RCC 7860 (cell line): ENCODE measurements around the gene TMEM115.
A peak's percentile ranks its signal among the peaks of the same experiment; 100 is the strongest.

Experiments
- DNase-seq: peaks from one replicate; pipeline ENCODE4 v3.0.0-alpha.2; 2015; ENCODE audit warnings: low spot score
- FAIRE-seq: peaks from 2 replicates; lab custom pipeline; 2012; peaks lifted over from hg19 to GRCh38; lab: Jason Lieb, UNC

The TMEM115 gene

DNA sequence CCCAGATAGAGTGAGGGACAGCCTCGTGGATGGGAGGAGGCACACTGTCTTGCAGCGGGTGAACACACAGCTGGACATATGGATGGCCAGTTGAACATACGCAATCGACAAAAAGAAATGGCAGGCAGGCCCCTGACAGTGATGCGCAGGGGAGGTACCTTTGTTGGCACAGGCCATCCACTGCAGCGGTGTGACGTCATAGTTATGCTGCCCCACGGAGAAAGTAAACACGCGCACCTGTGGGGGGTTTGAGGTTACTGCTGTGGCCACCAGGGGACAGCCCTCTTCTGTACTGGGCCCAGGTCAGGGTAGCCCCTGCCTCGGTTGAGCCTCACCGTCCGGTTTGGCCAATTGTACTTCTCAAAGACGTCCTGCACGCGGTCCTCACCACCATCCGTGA lies 19.4 kb upstream of the TMEM115 start:
- FAIRE-seq (no peak), DNase-seq (no peak)

DNA sequence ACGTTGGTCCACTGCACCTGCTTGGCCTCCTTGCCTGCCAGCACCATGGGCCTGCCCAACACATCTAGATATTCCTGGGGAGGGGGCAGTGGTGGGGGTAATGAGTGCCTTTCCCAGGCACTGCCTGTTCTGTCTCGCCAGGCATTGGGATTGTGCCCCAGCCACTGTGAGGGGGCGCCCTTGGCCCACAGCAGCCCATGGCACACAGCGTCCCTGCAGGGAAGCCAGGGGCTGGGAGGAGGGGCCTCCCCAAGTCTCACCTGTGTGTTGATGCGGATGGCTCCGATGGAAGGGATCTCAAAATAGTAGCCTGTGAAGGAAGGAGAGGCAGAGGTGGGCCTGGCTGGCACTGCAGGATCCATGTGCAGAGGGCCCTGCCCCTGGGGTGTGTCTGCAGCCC lies 18.7 kb upstream of the TMEM115 start:
- DNase-seq (no peak), FAIRE-seq (no peak)

DNA sequence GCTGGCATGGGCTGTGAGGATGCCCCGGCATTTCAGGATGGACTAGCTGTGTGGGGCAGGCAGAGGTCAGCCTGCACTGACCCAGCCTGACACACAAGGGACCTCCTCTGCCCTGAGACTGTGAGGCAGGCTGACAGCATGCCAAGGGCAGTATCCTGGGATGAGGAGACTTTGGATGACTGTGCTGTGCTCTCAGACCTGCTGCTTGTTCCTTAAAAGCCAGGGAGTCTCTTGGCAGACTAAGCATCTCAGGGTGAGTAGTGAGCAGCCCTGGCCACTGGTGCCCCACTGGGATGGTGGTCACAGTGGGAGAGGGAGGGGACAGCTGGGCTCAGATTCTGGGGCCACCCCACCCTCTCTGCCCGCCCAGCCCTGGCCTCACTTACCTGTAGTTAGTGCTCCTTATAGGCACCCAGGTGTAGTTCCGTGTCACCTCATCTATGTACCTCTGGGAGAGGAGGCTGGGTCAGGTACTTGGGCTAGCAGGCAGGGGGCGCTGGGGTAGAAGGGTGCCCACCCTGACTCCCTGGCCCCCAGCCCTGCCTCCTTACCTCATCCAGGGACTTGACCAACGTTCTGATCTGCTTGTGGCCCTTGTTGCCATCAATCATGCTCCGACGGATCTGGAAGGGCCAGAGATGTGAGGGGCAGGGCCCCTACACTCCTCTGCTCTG lies 16.1 kb upstream of the TMEM115 start:
- FAIRE-seq (no peak), DNase-seq (no peak)

DNA sequence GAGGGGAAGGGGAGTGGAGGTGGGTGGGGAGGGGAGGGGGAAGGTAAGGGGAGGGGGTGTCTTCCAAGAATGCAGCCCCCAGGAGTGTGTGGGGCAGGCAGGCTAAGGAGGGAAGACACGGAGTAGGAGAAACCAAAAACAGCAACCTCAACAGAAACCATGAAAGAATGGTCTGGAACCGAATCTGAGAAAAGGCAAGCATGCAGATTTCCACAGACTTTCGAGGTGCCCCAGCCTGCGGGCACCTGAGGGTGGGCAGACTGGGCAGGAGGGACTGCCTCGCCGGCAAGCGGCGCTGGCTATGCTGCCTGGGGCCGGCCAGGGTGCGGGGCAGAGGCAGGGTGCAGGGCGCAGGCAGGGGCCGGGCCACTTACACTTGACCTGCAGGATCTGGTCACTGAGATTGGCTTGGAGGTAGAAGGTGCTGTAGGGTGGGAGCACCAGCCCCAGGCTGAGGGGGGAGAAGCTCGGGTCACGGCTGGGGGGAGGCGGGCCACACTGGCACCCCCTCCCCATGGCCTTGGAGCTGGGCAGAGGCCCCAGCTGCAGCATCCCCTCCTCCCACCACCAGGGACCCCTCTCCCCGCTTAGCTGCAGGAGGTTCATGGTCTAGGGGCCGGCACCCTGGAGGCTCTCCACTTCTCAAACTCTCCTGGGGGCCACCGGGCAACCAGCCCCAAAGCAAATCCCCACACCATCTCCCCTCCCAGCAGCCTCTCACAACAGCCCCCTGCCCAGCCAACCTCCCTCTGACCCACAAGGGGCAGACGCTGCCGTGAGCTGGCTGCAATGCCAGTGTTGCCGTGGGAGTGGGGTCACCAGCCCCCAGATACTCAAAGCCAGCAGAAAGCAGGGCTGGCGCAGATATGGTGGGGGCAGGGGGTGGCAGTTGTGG lies 15.3 kb upstream of the TMEM115 start:
- no peak for DNase-seq
- FAIRE-seq = no peak

DNA sequence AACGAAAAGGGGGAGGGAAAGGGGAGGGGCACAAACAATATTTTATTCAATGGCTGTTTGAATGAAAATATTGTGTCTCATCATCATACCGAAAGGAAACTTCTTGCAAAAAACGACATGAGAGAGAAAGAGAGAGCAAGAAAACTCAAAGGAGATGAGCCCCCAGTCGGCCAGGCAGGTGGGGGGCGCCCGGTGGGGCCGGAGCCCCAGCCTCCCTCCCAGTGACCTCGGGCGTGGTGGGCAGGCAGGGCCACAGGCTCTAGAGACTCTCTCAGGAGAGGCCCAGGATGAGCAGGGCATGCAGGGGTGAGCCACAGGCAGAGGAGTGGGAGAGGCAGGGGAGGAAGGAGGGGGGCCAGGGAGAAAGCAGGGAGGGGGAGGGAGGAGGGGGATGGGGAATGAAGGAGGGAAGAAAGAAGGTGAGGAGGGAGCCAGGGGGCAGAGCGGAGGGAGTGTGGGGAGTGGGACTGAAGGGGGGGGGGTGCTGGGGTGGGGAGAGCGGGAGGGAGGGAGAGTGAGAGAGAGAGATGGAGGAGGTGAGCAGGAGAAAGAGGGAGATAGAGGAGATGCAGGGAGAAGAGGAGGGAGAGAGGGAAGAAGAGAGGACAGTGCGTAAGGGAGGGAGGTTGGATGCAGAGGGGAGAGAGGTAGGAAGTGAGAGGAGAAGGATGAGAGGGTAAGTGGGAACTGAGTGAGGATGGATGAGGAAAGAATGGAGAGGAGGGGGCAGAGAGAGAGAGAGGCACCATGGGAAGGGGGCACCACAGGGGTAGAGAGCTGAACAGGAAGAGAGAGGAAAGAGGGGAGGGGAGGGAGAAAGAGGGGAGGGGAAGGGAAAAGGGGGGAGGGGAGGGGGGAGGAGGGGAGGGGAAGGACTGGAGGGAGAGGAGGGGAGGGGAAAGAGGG lies 14.1 kb upstream of the TMEM115 start:
- DNase-seq (no peak), FAIRE-seq (no peak)

DNA sequence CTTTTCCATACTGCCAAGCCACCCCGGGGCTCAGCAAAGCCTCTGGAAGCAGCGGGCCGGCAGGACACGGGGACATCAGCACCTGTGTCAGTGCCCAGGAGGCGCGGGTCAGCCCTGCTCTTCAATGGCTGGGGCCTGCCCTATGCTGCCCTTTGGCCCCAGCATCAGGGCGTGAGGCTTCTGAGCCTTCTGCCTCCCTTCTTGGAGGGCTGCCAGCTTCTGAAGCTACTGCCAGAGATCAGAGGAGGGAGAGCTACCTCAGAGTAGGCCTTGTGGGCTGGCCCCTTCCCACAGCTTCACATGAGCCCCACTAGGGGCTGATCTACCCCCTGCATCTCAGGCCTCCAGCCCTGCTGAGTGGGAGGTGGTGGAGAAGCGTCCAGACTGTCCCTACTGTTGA lies 13.0 kb upstream of the TMEM115 start:
- no peak for FAIRE-seq
- DNase-seq = no peak

DNA sequence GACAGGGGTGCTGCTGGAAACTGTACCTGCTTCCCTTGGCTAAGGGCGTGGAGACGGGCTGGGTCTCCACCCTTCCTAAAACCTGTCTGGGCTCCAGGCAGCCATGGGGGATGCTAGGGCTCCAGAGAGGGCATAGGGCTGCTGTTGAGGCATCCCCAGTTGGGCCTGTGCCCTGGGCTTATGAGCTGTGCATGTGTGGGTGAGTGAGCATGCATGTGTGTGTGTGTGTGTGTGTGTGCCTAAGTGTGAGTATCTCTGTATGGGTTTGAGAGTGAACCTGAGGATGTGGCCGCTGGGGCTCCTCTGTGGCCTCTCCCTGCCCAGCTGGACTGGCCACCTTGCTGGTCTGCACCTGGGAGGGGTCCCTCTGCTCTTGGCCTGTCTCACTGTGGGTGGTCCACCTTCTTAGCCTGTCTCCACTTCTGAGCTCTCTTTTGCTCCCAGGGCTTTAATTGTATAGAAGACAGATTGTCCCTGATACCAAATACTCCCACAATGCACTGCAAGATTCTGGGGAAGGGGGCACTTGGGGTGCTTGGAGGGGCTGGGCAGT lies 11.9 kb upstream of the TMEM115 start:
- DNase-seq = no peak
- no peak for FAIRE-seq

DNA sequence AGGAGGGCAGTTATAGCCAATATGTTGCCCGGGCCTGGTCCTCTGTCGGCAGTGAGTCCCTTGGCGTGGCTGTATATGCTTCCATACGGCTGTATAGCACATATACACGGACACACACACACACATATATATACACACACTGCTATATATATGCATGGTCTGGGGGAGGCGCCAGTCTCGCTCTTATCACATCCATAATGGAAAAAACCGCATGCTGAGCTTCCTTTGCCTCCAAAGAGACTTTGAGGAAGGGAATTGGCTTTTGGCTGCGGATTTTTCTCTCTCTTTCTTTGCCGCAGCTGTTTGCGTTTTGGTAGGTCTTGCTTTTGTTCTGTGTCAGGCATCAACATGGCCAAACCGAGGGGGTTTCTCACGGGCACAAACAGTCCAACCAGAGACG lies 11.3 kb upstream of the TMEM115 start:
- FAIRE-seq (no peak), DNase-seq (no peak)

DNA sequence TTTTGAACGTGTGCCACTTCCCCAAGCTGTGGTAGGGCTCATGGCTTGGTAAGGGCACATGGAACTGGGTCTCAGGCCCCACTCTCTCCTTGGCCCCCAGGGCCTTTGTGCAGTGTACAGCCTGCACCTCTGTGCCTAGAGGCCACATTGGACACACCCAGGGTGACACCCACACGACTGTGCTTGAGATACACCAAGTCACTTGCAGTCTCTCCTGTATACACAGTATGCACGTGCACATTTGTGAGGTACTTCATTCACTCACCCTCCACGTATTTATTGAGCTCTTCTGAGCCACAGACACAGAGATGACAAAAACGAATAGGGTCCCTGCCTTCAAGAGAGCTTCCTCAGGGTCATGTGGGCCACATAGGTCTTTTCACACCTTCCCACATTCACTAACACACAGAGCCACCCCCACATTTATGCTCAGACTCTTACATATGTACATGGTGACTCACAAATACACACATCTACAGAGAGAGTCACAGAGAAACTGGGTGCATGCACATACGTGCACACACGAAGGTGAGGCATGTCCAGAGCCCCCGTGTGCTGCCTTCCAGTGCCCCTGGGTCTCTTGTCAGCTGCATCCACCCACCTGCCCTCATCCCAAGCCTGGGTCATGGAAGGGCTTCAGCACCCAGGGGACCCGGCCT lies 9.8 kb upstream of the TMEM115 start:
- DNase-seq (no peak), FAIRE-seq (no peak)

DNA sequence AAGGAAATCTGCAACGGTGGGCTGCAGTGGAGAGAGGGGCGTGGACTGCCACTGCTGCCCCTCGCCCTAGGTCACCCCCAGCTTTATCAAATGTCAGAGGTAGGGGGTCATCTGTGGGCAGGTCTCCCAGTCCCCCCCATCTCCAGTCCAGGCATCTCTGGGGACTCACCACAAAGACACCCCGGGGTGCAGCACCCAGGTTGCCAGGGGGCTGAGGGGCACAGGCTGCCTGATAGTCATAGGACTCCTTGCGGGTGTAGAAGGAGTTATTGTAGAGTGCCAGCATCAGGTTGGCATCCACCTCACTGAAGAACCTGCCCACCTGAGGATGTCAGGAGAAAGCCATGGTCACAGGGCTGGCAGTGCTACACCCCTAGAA lies 6.5 kb upstream of the TMEM115 start:
- no peak for DNase-seq
- FAIRE-seq = no peak

DNA sequence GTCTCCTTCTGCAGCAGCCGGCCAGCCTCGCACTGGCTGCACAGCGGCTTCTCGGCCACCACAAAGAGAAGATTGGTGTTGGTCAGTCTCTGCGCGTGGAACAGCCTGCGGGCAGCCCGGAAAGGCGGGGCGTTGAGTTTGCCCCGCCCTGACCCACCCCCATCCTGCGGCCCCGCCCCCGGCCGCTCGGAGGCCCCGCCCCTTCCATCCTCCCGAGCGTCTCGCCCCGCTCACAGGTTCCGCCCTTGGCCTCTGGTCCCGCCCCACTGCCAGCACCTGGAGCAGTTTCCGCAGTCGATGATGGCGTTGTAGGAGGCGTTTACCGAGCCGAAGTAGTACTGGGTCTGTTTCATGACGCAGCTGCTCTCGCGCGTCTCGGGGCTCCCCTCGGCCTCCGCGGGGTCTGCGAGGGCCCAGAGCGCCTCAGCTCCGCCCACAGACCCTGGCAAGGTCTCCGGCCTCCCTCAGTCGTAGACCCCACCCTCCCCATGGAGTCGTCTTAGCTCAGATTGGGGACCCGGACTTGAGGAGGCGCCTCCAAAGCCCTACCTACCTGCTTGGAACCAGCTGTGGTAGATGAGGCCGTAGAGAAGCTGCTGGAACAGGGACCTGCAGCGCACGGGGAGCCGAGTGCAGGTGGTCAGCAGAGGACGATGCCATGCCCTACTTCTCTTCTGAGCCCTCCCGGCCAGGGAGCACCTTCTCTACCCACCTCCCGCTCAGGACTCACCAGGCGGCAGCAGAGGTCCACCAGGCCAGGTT lies 5.9 kb upstream of the TMEM115 start:
- FAIRE-seq = no peak

DNA sequence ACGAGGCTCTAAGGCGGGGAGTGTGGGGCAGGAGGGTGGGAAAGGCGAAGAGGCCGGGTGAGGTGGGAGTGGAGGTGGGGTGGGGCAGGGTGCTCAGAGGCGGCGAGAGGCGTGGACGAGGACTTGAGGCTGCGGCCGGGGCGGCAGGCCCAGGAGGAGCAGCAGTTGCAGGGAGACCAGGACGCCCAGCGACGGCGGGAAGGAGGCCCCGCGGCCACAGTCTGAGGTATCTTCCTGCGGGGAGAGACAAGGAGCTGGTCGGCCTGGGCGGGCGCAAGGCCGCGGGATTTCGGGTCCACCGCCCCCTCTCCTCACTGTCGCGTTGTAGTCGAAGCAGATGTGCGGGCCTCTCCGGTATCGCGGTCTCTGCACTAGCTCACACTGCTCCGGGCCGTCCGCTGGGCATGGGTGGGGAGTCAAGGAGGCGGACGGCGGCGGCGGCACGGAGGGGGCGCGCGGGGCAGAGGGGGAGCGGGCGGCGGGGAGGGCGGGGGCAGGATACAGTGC lies 5.3 kb upstream of the TMEM115 start:
- FAIRE-seq (no peak), DNase-seq (no peak)

More for the DNA sequence above, 5.9 kb upstream of the TMEM115 start:
- peak; percentile 3 for DNase-seq

DNA sequence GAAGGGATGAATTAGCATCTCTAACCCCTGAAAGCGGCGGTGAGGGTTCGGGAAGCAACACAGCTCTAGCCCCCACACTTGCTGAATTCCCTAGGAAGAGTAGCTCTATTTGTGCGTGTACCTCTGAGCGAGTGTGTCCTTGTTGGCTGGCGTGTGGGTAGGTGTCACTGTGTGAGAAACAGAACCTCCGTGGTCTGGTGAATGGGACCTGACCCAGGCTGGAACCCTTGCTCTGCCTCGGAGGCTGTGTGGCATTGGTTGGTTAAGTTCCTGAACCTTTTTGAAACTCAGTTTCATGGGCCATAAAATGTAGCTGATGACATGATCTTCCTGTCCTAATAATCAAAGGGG lies 414 bp upstream of the TMEM115 start:
- DNase-seq (no peak), FAIRE-seq (no peak)

DNA sequence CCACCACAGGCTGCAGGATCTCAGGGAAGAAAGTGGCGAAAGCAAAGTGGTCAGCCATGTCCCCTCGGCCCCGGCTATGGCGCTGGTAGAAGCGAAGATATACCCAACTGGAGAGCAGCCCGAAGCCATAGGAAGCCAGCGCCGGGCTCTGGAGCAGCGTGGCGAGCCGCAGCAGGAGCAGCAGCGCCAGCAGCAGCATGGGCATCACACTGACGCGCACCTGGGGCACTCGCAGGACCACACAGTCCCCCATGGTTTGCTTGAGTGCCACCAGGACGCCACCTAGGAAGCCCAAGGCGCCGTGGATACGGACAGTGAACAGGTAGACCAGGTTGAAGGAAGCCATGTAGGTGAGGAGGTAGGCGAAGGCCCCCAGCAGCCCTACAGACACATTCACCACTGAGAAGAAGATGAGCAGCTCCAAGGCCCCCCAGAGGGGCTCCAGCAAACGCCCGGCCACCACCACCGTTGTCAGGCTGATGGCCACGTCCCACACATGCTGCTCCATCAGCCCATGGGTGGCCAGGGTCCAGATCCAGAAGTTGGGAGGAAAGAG lies 888 bp downstream of the TMEM115 start:
- DNase-seq = no peak
- FAIRE-seq = no peak

DNA sequence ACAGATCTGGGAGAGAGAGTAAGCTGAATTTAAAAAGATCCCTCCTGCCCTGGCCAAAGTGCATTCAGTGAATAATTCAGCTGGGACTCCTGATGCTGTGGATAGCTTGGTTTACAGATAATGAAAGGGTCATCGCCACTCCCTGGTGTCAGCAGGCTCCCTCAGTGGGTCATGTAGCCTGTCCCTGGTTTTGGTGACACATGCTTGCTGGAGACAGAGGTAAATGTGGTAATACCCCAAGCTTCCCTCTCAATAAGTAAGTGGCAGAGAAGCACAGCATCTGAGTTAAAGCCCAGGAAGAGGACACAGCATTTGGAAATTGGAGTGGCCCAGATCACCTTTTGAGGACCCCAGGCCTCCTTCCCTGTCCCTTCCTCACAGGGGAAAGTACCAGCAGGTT lies 1.8 kb downstream of the TMEM115 start:
- no peak for FAIRE-seq

DNA sequence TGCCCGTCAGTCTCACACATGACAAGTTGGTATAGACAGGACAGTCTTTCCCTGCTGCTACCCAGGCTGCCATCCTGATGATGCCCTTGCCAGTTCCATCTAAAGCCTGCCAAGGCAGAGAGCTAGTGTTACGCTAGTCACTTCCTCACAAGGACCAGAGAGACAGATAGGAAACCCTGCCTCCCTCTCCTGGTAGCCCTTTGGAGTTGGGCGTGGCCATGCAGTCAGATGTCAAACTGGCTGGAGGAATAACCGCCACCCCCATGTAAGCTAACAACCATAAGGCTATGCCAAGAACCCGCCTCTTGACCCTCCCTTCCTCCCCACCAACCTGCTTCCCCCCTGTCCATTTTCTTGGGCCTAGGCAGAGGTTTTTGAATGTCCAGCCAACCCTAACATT lies 2.8 kb downstream of the TMEM115 start:
- DNase-seq (no peak), FAIRE-seq (no peak)

More for the DNA sequence above, 1.8 kb downstream of the TMEM115 start:
- DNase-seq = no peak

DNA sequence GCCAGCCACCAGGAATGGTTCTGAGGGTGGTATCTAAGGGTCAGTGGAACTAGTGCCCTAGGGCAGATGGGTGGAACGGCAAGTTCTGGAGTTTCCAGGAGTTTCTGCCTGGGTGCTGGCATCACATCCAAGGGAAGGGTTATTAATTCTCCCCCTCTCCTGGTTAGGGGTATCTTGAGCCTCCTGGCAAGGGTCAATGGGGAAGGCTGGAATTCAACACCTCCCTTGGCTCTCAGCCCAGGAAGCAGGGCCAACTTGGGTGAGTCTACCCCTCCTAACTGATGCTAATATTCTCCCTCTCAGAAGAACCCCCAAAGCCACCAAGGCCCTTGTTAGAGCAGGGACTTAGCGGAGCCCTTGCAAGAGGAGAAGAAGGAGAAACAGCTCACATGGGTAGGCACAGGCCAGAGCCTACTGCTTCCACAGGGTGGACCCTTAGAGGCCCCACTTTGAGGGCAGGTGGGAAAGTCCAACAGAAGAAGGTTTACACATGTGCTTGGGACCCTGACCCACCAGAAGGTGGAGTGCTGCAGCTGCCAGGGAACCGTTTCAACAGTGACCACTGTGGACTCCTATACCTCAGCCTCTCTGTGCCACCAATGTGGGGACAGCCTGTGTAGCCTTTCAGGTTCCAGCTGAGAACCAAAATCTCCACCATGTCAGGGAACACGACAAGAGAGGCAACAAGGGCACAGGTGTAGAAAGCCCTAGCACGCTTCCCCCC lies 3.3 kb downstream of the TMEM115 start:
- FAIRE-seq = no peak
- DNase-seq = no peak

DNA sequence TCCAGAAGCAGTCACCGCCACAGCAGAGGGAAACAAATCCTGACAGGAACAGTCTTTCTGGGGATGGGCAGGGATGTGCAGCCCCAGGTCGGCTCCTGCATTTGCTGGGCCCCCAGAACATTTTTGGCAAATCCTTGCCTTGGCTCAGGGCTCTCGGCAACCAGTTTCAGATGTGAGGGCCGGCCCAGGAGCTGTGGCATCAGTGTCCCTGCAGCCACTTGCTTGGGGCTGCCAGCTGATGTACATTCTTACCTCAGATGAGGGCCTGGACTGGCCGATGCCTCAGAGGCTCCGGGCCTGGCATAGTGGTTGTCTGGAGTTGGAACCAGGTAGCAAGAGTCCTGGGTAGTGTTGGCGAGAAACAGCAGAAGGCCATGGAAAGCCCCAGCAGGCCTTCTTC lies 4.5 kb downstream of the TMEM115 start:
- no peak for FAIRE-seq
- no peak for DNase-seq
